Measurements from ENCODE around the gene ODAD2. TPM values are rescaled to one million over a fixed set of nuclear protein-coding genes. Genes with fewer than 3 reads are reported as not detected.

The ODAD2 gene
- total and polyA plus RNA-seq, 2 of the 8 experiments (the other 6 are each of a cell fraction or from before 2014, with no cell fraction given), result 0.95 to 4.3 TPM

DNA sequence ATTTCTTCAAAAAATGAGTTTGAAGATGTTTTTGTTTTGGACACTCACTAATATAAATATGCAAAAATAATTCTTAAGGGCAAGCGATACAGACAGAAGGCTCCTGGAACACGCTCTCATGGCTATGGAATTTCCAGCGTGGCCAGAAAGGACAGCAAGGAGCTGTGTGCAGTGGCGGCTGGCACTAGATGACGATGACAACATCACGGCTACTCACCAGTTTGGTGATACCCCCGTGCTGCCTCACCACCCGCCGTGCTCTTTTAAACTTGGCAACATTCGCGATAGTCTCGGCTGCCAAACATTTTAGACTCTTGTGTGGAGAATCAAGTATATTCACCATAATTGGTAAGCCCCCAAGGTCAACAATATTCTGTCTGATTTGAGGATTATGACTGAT is 54.9 kb downstream of the ODAD2 start (continued):
- TF ChIP-seq, protein P1, sequence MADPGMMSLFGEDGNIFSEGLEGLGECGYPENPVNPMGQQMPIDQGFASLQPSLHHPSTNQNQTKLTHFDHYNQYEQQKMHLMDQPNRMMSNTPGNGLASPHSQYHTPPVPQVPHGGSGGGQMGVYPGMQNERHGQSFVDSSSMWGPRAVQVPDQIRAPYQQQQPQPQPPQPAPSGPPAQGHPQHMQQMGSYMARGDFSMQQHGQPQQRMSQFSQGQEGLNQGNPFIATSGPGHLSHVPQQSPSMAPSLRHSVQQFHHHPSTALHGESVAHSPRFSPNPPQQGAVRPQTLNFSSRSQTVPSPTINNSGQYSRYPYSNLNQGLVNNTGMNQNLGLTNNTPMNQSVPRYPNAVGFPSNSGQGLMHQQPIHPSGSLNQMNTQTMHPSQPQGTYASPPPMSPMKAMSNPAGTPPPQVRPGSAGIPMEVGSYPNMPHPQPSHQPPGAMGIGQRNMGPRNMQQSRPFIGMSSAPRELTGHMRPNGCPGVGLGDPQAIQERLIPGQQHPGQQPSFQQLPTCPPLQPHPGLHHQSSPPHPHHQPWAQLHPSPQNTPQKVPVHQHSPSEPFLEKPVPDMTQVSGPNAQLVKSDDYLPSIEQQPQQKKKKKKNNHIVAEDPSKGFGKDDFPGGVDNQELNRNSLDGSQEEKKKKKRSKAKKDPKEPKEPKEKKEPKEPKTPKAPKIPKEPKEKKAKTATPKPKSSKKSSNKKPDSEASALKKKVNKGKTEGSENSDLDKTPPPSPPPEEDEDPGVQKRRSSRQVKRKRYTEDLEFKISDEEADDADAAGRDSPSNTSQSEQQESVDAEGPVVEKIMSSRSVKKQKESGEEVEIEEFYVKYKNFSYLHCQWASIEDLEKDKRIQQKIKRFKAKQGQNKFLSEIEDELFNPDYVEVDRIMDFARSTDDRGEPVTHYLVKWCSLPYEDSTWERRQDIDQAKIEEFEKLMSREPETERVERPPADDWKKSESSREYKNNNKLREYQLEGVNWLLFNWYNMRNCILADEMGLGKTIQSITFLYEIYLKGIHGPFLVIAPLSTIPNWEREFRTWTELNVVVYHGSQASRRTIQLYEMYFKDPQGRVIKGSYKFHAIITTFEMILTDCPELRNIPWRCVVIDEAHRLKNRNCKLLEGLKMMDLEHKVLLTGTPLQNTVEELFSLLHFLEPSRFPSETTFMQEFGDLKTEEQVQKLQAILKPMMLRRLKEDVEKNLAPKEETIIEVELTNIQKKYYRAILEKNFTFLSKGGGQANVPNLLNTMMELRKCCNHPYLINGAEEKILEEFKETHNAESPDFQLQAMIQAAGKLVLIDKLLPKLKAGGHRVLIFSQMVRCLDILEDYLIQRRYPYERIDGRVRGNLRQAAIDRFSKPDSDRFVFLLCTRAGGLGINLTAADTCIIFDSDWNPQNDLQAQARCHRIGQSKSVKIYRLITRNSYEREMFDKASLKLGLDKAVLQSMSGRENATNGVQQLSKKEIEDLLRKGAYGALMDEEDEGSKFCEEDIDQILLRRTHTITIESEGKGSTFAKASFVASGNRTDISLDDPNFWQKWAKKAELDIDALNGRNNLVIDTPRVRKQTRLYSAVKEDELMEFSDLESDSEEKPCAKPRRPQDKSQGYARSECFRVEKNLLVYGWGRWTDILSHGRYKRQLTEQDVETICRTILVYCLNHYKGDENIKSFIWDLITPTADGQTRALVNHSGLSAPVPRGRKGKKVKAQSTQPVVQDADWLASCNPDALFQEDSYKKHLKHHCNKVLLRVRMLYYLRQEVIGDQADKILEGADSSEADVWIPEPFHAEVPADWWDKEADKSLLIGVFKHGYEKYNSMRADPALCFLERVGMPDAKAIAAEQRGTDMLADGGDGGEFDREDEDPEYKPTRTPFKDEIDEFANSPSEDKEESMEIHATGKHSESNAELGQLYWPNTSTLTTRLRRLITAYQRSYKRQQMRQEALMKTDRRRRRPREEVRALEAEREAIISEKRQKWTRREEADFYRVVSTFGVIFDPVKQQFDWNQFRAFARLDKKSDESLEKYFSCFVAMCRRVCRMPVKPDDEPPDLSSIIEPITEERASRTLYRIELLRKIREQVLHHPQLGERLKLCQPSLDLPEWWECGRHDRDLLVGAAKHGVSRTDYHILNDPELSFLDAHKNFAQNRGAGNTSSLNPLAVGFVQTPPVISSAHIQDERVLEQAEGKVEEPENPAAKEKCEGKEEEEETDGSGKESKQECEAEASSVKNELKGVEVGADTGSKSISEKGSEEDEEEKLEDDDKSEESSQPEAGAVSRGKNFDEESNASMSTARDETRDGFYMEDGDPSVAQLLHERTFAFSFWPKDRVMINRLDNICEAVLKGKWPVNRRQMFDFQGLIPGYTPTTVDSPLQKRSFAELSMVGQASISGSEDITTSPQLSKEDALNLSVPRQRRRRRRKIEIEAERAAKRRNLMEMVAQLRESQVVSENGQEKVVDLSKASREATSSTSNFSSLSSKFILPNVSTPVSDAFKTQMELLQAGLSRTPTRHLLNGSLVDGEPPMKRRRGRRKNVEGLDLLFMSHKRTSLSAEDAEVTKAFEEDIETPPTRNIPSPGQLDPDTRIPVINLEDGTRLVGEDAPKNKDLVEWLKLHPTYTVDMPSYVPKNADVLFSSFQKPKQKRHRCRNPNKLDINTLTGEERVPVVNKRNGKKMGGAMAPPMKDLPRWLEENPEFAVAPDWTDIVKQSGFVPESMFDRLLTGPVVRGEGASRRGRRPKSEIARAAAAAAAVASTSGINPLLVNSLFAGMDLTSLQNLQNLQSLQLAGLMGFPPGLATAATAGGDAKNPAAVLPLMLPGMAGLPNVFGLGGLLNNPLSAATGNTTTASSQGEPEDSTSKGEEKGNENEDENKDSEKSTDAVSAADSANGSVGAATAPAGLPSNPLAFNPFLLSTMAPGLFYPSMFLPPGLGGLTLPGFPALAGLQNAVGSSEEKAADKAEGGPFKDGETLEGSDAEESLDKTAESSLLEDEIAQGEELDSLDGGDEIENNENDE (IDR thresholded peaks at IDR 0.05; ENCODE audit: insufficient replicate concordance, low read length), result no peak
- TF ChIP-seq EGR1 (IDR thresholded peaks at IDR 0.05; ENCODE audit: borderline replicate concordance, low read depth, low read length), result no peak
- TF ChIP-seq SP4 (IDR thresholded peaks at IDR 0.05; ENCODE audit: low read length), result no peak
- no peak for TF ChIP-seq RXRA (IDR thresholded peaks at IDR 0.05; ENCODE audit: insufficient read depth, low read depth, low read length)
- TF ChIP-seq KDM4A (IDR thresholded peaks at IDR 0.05; ENCODE audit: low read depth, low read length, severe bottlenecking), result no peak
- no peak for TF ChIP-seq PHF8 (conservative IDR thresholded peaks at IDR 0.05; ENCODE audit: low read depth, low read length)
- TF ChIP-seq HDAC2 (IDR thresholded peaks at IDR 0.05; ENCODE audit: borderline replicate concordance in 1 of 2, low read depth in 2 of 2, low read length in 2 of 2), result no peak
- no peak for TF ChIP-seq BCL11A (IDR thresholded peaks at IDR 0.05; ENCODE audit: low read depth in 2 of 2, low read length in 2 of 2)

All from H1 (cell line).